A549 (cell line): Measurements from ENCODE around the gene CYFIP2. TPM values are rescaled to one million over a fixed set of nuclear protein-coding genes. Genes with fewer than 3 reads are reported as not detected.

Source experiments
- ATAC-seq, 2 experiments: fragments of 200-7000 bp in 1 of 2; fragments of >200 bp in 1 of 2; cut with Nextera tagmentation in 1 of 2; cut with Tn5 transposase in 1 of 2; 3 replicates each; pipeline versions ENCODE4 v1.8.0 to v1.9.1; 2018 to 2020; ENCODE audit warnings: mild to moderate bottlenecking in 1 of 2, moderate library complexity in 1 of 2
- CTCF ChIA-PET: fragments of 300-600 bp; sonication (Branson Sonifier 250); formaldehyde crosslinking; extraction: SDS; loops from one replicate; lab custom pipeline; 2021; ENCODE audit warnings: antibody characterized with exemption, inconsistent platforms; lab: Yijun Ruan, JAX
- POLR2A ChIA-PET: fragments of 350-600 bp; formaldehyde crosslinking; extraction: SDS; loops from one replicate; lab custom pipeline; 2021; ENCODE audit warnings: antibody characterized with exemption, inconsistent platforms; lab: Yijun Ruan, JAX
- DNase-seq, 2 experiments: peaks; one replicate each; pipeline versions ENCODE4 v3.0.0 to v3.0.0-alpha.2; 2011 to 2016; ENCODE audit warnings: low read depth in 1 of 2, low spot score in 1 of 2
- FAIRE-seq: peaks from 2 replicates; lab custom pipeline; 2011; peaks lifted over from hg19 to GRCh38; lab: Jason Lieb, UNC
- H3K27ac ChIP-seq, 2 experiments: fragments of >200 bp; sonication (Bioruptor Twin); formaldehyde crosslinking; 3 replicates each; pipeline ENCODE4 v1.5.1; 2016 to 2017
- H3K4me1 ChIP-seq: fragments of >200 bp; sonication (Bioruptor Twin); formaldehyde crosslinking; 3 replicates; pipeline ENCODE4 v1.6.1; 2016
- H3K4me2 ChIP-seq: fragments of >200 bp; sonication (Bioruptor Twin); formaldehyde crosslinking; 3 replicates; pipeline ENCODE4 v1.6.1; 2016
- H3K4me3 ChIP-seq: fragments of >200 bp; sonication (Bioruptor Twin); formaldehyde crosslinking; 3 replicates; pipeline ENCODE4 v1.5.1; 2016
- H3K9me3 ChIP-seq: fragments of >200 bp; sonication (Bioruptor Twin); formaldehyde crosslinking; 3 replicates; pipeline ENCODE4 v1.6.1; 2016
- EHMT2 ChIP-seq: fragments of 200-600 bp; sonication (generic); IDR thresholded peaks from 2 replicates; pipeline ENCODE4 v1.6.1; 2016; ENCODE audit warnings: antibody characterized with exemption, low read depth, mild to moderate bottlenecking, moderate library complexity
- ELK1 ChIP-seq: fragments of 150-350 bp; IDR thresholded peaks from 2 replicates; pipeline ENCODE4 v1.6.1; 2014; ENCODE audit warnings: low read depth, mild to moderate bottlenecking, low read length
- EP300 ChIP-seq, 2 experiments: fragments of >200 bp; sonication (Bioruptor Twin); formaldehyde crosslinking; IDR thresholded peaks; 2 replicates in 1 of 2; 3 replicates in 1 of 2; pipeline ENCODE4 v1.6.1; 2016 to 2017
- GATA3 ChIP-seq: IDR thresholded peaks from 2 replicates; pipeline ENCODE4 v1.6.1; 2012; ENCODE audit warnings: borderline replicate concordance
- HEYL ChIP-seq: fragments of 250-450 bp; sonication (Bioruptor Pico); IDR thresholded peaks from 2 replicates; pipeline ENCODE4 v1.8.0; 2021; ENCODE audit warnings: mild to moderate bottlenecking, moderate library complexity
- MAFK ChIP-seq: fragments of 450-650 bp; IDR thresholded peaks from 2 replicates; pipeline ENCODE4 v1.6.1; 2014; ENCODE audit not compliant: partially characterized antibody
- MAZ ChIP-seq: fragments of 150-350 bp; IDR thresholded peaks from 2 replicates; pipeline ENCODE4 v1.6.1; 2014; ENCODE audit warnings: antibody characterized with exemption, low read depth, low read length, borderline replicate concordance
- MYC ChIP-seq: IDR thresholded peaks from 2 replicates; pipeline ENCODE4 v1.6.1; 2012; ENCODE audit warnings: mild to moderate bottlenecking, inconsistent platforms, low read length, improper control_type of control experiment, borderline replicate concordance
- NPAS2 ChIP-seq: fragments of 250-450 bp; sonication (Bioruptor Pico); IDR thresholded peaks from 2 replicates; pipeline ENCODE4 v1.8.0; 2022; ENCODE audit warnings: mild to moderate bottlenecking, moderate library complexity, borderline replicate concordance
- POLR2A ChIP-seq: IDR thresholded peaks from 2 replicates; pipeline ENCODE4 v1.6.1; 2012; ENCODE audit warnings: mild to moderate bottlenecking, low read length
- POLR2AphosphoS2 ChIP-seq: conservative IDR thresholded peaks from 2 replicates; pipeline ENCODE4 v1.6.1; 2012; ENCODE audit warnings: low read length, improper control_type of control experiment, inconsistent platforms
- RARB ChIP-seq: fragments of 250-450 bp; sonication (Bioruptor Pico); IDR thresholded peaks from 2 replicates; pipeline ENCODE4 v1.8.0; 2021; ENCODE audit warnings: mild to moderate bottlenecking, moderate library complexity
- RNF2 ChIP-seq: fragments of 200-600 bp; sonication (generic); IDR thresholded peaks from 2 replicates; pipeline ENCODE4 v1.6.1; 2016; ENCODE audit warnings: low read depth, mild to moderate bottlenecking, antibody characterized with exemption, moderate library complexity, borderline replicate concordance
- SREBF2 ChIP-seq: fragments of 450-650 bp; IDR thresholded peaks from 2 replicates; pipeline ENCODE4 v1.6.1; 2014; ENCODE audit warnings: mild to moderate bottlenecking, moderate library complexity
- WGBS: methylation state at CpG from one replicate; pipeline ENCODE4 v1.1.6; 2017; ENCODE audit errors: missing lambda C conversion rate; 5-methylcytosine and 5-hydroxymethylcytosine counted together
- polyA plus RNA-seq, 4 experiments: library from polyadenylated mRNA; depleted of rRNA in 3 of 4; stranded (reverse); fragments of >200 nt; fragmentation: RNase III in 1 of 4; extraction: RNeasy Plus Mini Kit Qiagen cat#74134 plus additional on column Dnase treatment in 1 of 4; gene quantifications; 2 replicates in 3 of 4; 3 replicates in 1 of 4; pipeline ENCODE4 v1.2.3, GENCODE V29; 2011 to 2017
- TF ChIP-seq, protein P1 (sequence below): fragments of 450-650 bp; IDR thresholded peaks from 2 replicates; pipeline ENCODE4 v1.6.1; 2014; ENCODE audit warnings: antibody characterized with exemption
- TF ChIP-seq, protein P2 (sequence below): IDR thresholded peaks from 2 replicates; pipeline ENCODE4 v1.6.1; 2012
- TF ChIP-seq, protein P3 (sequence below): IDR thresholded peaks from 2 replicates; pipeline ENCODE4 v1.6.1; 2012; ENCODE audit warnings: low read depth, borderline replicate concordance

Gene CYFIP2
- polyA plus RNA-seq, 2 of the 4 experiments (the other 2 are of a cell fraction) = 9.0 to 18.6 TPM

GRCh38 chr5:157443041-157443549, 177.2 kb downstream of the CYFIP2 start:
- DNase-seq (no peak), FAIRE-seq (no peak), ATAC-seq (no peak)
- H3K4me2 ChIP-seq = no peak overlapping the region
- no peaks in the 10 kb centered on the region for H3K9me3 ChIP-seq
- no peak for TF ChIP-seq MYC
- TF ChIP-seq NPAS2 (CRISPR knock-in tag) = no peak
- TF ChIP-seq, protein P1, sequence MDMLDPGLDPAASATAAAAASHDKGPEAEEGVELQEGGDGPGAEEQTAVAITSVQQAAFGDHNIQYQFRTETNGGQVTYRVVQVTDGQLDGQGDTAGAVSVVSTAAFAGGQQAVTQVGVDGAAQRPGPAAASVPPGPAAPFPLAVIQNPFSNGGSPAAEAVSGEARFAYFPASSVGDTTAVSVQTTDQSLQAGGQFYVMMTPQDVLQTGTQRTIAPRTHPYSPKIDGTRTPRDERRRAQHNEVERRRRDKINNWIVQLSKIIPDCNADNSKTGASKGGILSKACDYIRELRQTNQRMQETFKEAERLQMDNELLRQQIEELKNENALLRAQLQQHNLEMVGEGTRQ = no peak
- TF ChIP-seq MAZ = no peak
- no peak for TF ChIP-seq HEYL (CRISPR knock-in tag)
- no peak for TF ChIP-seq EHMT2
- TF ChIP-seq EP300 (IDR thresholded peaks at IDR 0.05) = no peak
- POLR2A ChIA-PET = no interaction called here
- no peaks in the 10 kb centered on the region for H3K4me1 ChIP-seq
- 86% methylated on average over 7 of the region's 7 CpGs for WGBS
- CTCF ChIA-PET = interaction anchor here (0.6 to 2.1 kb wide), 3 partner anchors 11 to 37 kb away, joined by 3 to 5 read pairs (median 4); no protein-coding TSS in a partner anchor
- no peak overlapping the region for H3K27ac ChIP-seq
- no peak overlapping the region for H3K4me3 ChIP-seq

- Histone ChIP-seq H3K4me3 (no peak overlapping the region), H3K27ac (no peak overlapping the region), H3K4me2 (no peak overlapping the region), H3K4me1 (no peaks in the 10 kb centered on the region), H3K9me3 (no peaks in the 10 kb centered on the region)
- 63% methylated on average over 4 of the region's 4 CpGs for WGBS
- FAIRE-seq (no peak), ATAC-seq (no peak), DNase-seq (no peak)
- ChIA-PET CTCF (interaction anchor here (1.8 to 2.1 kb wide), 3 partner anchors 12 to 28 kb away, joined by 4 to 5 read pairs (median 5); no protein-coding TSS in a partner anchor), POLR2A (no interaction called here)
- TF ChIP-seq ELK1 = no peak
- no peak for TF ChIP-seq MAFK
- TF ChIP-seq POLR2A = no peak
- TF ChIP-seq, protein P2, sequence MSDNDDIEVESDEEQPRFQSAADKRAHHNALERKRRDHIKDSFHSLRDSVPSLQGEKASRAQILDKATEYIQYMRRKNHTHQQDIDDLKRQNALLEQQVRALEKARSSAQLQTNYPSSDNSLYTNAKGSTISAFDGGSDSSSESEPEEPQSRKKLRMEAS = no peak
- no peak for TF ChIP-seq SREBF2
- no peak for TF ChIP-seq RNF2
- no peak for TF ChIP-seq NPAS2 (CRISPR knock-in tag)
- TF ChIP-seq, protein P3, sequence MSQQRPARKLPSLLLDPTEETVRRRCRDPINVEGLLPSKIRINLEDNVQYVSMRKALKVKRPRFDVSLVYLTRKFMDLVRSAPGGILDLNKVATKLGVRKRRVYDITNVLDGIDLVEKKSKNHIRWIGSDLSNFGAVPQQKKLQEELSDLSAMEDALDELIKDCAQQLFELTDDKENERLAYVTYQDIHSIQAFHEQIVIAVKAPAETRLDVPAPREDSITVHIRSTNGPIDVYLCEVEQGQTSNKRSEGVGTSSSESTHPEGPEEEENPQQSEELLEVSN = no peak
- no peak for TF ChIP-seq GATA3
- no peak for TF ChIP-seq RARB (CRISPR knock-in tag)
- no peak for TF ChIP-seq POLR2AphosphoS2
Observed at GRCh38 chr5:157444224-157444623, 178.3 kb downstream of the CYFIP2 start.

Other genes with a start within 250 kb of the CYFIP2 start
- gene HAVCR1, start 207.0 kb upstream of the CYFIP2 start, polyA plus RNA-seq (2011; rRNA removed) = 94.7 and 143 TPM in 2 replicates
- 99.1 to 103 TPM (median 101 TPM) in 3 replicates for gene HAVCR1, start 207.0 kb upstream of the CYFIP2 start, polyA plus RNA-seq (2017; fragmentation: RNase III; extraction: RNeasy Plus Mini Kit Qiagen cat#74134 plus additional on column Dnase treatment)
- gene HAVCR2, start 157.1 kb upstream of the CYFIP2 start, polyA plus RNA-seq (2011; rRNA removed) = 0.13 and 0.24 TPM in 2 replicates
- gene HAVCR2, start 157.1 kb upstream of the CYFIP2 start, polyA plus RNA-seq (2017; fragmentation: RNase III; extraction: RNeasy Plus Mini Kit Qiagen cat#74134 plus additional on column Dnase treatment) = 0.05 to 0.17 TPM (median 0.07 TPM) in 3 replicates
- 17.9 and 23.0 TPM in 2 replicates for gene MED7, start 123.3 kb upstream of the CYFIP2 start, polyA plus RNA-seq (2011; rRNA removed)
- gene MED7, start 123.3 kb upstream of the CYFIP2 start, polyA plus RNA-seq (2017; fragmentation: RNase III; extraction: RNeasy Plus Mini Kit Qiagen cat#74134 plus additional on column Dnase treatment) = 19.8 to 22.6 TPM (median 22.5 TPM) in 3 replicates
- not detected in 2 replicates for gene GARIN3, start 99.9 kb upstream of the CYFIP2 start, polyA plus RNA-seq (2011; rRNA removed)
- not detected in 3 replicates for gene GARIN3, start 99.9 kb upstream of the CYFIP2 start, polyA plus RNA-seq (2017; fragmentation: RNase III; extraction: RNeasy Plus Mini Kit Qiagen cat#74134 plus additional on column Dnase treatment)
- 0.03 TPM in 1 of 2 replicates, not detected in the other for gene ITK, start 85.3 kb upstream of the CYFIP2 start, polyA plus RNA-seq (2011; rRNA removed)
- gene ITK, start 85.3 kb upstream of the CYFIP2 start, polyA plus RNA-seq (2017; fragmentation: RNase III; extraction: RNeasy Plus Mini Kit Qiagen cat#74134 plus additional on column Dnase treatment) = not detected in 3 replicates
- gene NIPAL4, start 194.1 kb downstream of the CYFIP2 start, polyA plus RNA-seq (2011; rRNA removed) = 8.6 and 9.5 TPM in 2 replicates
- gene NIPAL4, start 194.1 kb downstream of the CYFIP2 start, polyA plus RNA-seq (2017; fragmentation: RNase III; extraction: RNeasy Plus Mini Kit Qiagen cat#74134 plus additional on column Dnase treatment) = 8.8 to 10.2 TPM (median 8.9 TPM) in 3 replicates